Left lung (tissue), 10 donors: ENCODE results near the gene PTPN13. TPM values are rescaled to one million over a fixed set of nuclear protein-coding genes. Genes with fewer than 3 reads are reported as not detected.

Experiments
- ATAC-seq: fragments of 200-7000 bp; cut with Tn5 transposase; one replicate; pipeline ENCODE4 v1.9.1; 2020; ENCODE audit warnings: moderate library complexity
- DNase-seq, 4 donors: peaks; one replicate each; pipeline ENCODE4 v3.0.0-alpha.2; 2013 to 2020
- H3K27ac ChIP-seq, 2 donors: fragments of 200-600 bp; sonication (generic) in 1 of 2; one replicate each; pipeline versions ENCODE4 v1.5.0 to v1.8.0; 2020 to 2021
- H3K27me3 ChIP-seq, 2 donors: fragments of 200-600 bp; sonication (generic) in 1 of 2; one replicate each; pipeline versions ENCODE4 v1.5.0 to v1.8.0; 2020 to 2021
- H3K36me3 ChIP-seq, 2 donors: fragments of 200-600 bp; sonication (generic) in 1 of 2; one replicate each; pipeline versions ENCODE4 v1.5.0 to v1.8.0; 2020 to 2021
- H3K4me1 ChIP-seq, 2 donors: fragments of 200-600 bp; one replicate each; pipeline ENCODE4 v1.8.0; 2021
- H3K4me3 ChIP-seq, 2 donors: fragments of 200-600 bp; sonication (generic) in 1 of 2; one replicate each; pipeline versions ENCODE4 v1.5.0 to v1.8.0; 2020 to 2021; ENCODE audit warnings: mild to moderate bottlenecking in 1 of 2
- H3K9me3 ChIP-seq, 2 donors: fragments of 200-600 bp; sonication (generic) in 1 of 2; one replicate each; pipeline versions ENCODE4 v1.5.0 to v1.8.0; 2020 to 2021
- intact Hi-C, 2 donors: fragments of 100-400 bp; cut with DNase I; formaldehyde crosslinking; loops; one replicate each; pipeline versions ENCODE4 v1.11.2 to v1.14.2; 2022
- polyA plus RNA-seq, 6 donors: library from polyadenylated mRNA; unstranded; fragments of 120-200 nt; gene quantifications; one replicate each; pipeline ENCODE4 v1.2.1, GENCODE V29; 2013; ENCODE audit not compliant: insufficient read length in 6 of 6
- total RNA-seq, 2 donors: library from RNA; stranded (reverse); fragmentation: NEBNext Ultra II Directional; extraction: Animal tissue kit (Norgen Biotek cat#: 25700); gene quantifications; one replicate each; pipeline ENCODE4 v1.2.1, GENCODE V29; 2021
- TF ChIP-seq, protein P1 (sequence below), 2 donors: fragments of 200-600 bp; sonication (generic) in 1 of 2; IDR thresholded peaks; one replicate each; pipeline versions ENCODE4 v1.5.0 to v1.8.0; 2021; ENCODE audit warnings: antibody characterized with exemption in 2 of 2
- donor health status: DM: no; HTN: yes; CAD: no.
- donor health status: DM: no; HTN: no; CAD: no.

PTPN13 gene
- total and polyA plus RNA-seq, 8 donors = 59.0 to 159 (median 95.6) TPM

GRCh38 chr4:86558797-86559196 lies 35.3 kb upstream of the PTPN13 start:
- TF ChIP-seq, protein P1, sequence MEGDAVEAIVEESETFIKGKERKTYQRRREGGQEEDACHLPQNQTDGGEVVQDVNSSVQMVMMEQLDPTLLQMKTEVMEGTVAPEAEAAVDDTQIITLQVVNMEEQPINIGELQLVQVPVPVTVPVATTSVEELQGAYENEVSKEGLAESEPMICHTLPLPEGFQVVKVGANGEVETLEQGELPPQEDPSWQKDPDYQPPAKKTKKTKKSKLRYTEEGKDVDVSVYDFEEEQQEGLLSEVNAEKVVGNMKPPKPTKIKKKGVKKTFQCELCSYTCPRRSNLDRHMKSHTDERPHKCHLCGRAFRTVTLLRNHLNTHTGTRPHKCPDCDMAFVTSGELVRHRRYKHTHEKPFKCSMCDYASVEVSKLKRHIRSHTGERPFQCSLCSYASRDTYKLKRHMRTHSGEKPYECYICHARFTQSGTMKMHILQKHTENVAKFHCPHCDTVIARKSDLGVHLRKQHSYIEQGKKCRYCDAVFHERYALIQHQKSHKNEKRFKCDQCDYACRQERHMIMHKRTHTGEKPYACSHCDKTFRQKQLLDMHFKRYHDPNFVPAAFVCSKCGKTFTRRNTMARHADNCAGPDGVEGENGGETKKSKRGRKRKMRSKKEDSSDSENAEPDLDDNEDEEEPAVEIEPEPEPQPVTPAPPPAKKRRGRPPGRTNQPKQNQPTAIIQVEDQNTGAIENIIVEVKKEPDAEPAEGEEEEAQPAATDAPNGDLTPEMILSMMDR (IDR thresholded peaks at IDR 0.05) = no peak
- no peak overlapping the region for H3K27ac ChIP-seq
- H3K36me3 ChIP-seq = no peaks in the 10 kb centered on the region
- no peaks in the 10 kb centered on the region for H3K9me3 ChIP-seq
- DNase-seq (no peak), ATAC-seq (no peak)
- H3K27me3 ChIP-seq = no peaks in the 10 kb centered on the region
- no peak overlapping the region for H3K4me3 ChIP-seq
- peaks cover 5 to 23% of the 10 kb centered on the region in 2 donors for H3K4me1 ChIP-seq
- intact Hi-C loops = no loop called here

DNA sequence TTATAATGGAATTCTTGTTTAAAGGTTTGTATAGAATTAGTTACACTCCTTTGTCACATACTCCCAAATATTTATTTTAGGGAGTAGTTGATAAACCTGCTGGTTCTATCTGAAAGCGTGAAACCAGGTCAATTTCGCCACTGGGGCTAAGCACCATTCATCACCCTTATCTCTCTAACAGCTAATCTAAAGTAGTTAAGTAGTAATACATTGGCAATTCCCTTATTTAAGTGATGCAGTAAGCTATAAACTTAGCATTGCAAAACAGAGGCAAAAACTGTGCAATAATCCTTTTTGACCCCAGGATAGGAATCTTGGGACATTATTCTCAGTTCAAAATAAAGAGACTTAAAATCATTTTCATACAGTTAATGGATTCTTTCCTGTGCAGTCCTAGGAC lies 33.7 kb upstream of the PTPN13 start:
- intact Hi-C loops = no loop called here
- ATAC-seq (peak; percentile 37), DNase-seq (peak in 2 of 4 donors; percentile 72 to 75)
- H3K4me1 ChIP-seq = peaks cover 5 to 16% of the 10 kb centered on the region in 2 donors
- no peaks in the 10 kb centered on the region for H3K36me3 ChIP-seq
- H3K9me3 ChIP-seq = no peaks in the 10 kb centered on the region
- TF ChIP-seq, protein P1 (IDR thresholded peaks at IDR 0.05) = no peak
- H3K4me3 ChIP-seq = no peak overlapping the region
- no peaks in the 10 kb centered on the region for H3K27me3 ChIP-seq
- peak overlapping the region in 1 of 2 donors; percentile 27 for H3K27ac ChIP-seq

GRCh38 chr4:86561256-86561655 lies 32.9 kb upstream of the PTPN13 start:
- H3K27me3 ChIP-seq = no peaks in the 10 kb centered on the region
- TF ChIP-seq, protein P1 (IDR thresholded peaks at IDR 0.05) = no peak
- intact Hi-C loops = no loop called here
- H3K27ac ChIP-seq = peak overlapping the region in 1 of 2 donors; percentile 27
- no peak overlapping the region for H3K4me3 ChIP-seq
- DNase-seq (no peak), ATAC-seq (peak; percentile 32)
- H3K36me3 ChIP-seq = no peaks in the 10 kb centered on the region
- H3K4me1 ChIP-seq = peaks cover 5 to 18% of the 10 kb centered on the region in 2 donors
- no peaks in the 10 kb centered on the region for H3K9me3 ChIP-seq

DNA sequence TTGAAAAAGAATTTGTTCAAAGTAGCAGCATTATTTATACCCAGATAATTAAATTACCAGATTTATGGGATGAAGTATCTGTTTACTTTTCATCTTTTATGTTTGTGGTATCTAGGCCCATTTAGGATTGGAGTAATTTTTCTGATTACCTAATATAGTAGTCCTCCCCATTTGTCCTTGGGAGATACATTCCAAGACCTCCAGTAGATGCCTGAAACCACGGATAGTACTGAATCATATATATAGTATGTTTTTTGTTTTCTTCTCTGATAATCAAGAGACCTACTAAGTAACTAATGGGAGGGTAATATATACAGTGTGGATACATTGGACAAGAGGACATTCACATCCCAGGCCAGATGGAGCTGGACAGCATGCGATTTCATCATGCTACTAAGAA lies 30.7 kb upstream of the PTPN13 start:
- H3K4me3 ChIP-seq = no peak overlapping the region
- DNase-seq (no peak), ATAC-seq (no peak)
- no peak overlapping the region for H3K27ac ChIP-seq
- H3K36me3 ChIP-seq = no peaks in the 10 kb centered on the region
- no peaks in the 10 kb centered on the region for H3K27me3 ChIP-seq
- H3K9me3 ChIP-seq = no peaks in the 10 kb centered on the region
- H3K4me1 ChIP-seq = peaks cover 5 to 10% of the 10 kb centered on the region in 2 donors
- intact Hi-C loops = no loop called here
- TF ChIP-seq, protein P1 (IDR thresholded peaks at IDR 0.05) = no peak

GRCh38 chr4:86564795-86565194 lies 29.3 kb upstream of the PTPN13 start:
- Histone ChIP-seq H3K4me3 (no peak overlapping the region), H3K36me3 (no peaks in the 10 kb centered on the region), H3K9me3 (no peaks in the 10 kb centered on the region), H3K27me3 (no peaks in the 10 kb centered on the region), H3K27ac (no peak overlapping the region), H3K4me1 (peaks cover 5 to 10% of the 10 kb centered on the region in 2 donors)
- TF ChIP-seq, protein P1 (IDR thresholded peaks at IDR 0.05) = no peak
- intact Hi-C loops = no loop called here
- DNase-seq (peak in 1 of 4 donors; percentile 44), ATAC-seq (peak; percentile 69)
